Stimulated activated CD8-positive, alpha-beta memory T cell treated with anti-CD3 and anti-CD28 coated beads, Interleukin-7, amount 100 ng/mL, for 1 hour (primary cell): ENCODE measurements around the gene TBCD.
"Not testable (repeated sequence)": the region's sequence is repeated elsewhere in the genome, so short reads cannot be mapped to it uniquely, and the experiment has no call there.

Experiments
- DNase-seq, 2 donors: peaks; one replicate each; pipeline ENCODE4 v3.0.0-alpha.2; 2020; ENCODE audit warnings: low read depth in 2 of 2

The TBCD gene

DNA sequence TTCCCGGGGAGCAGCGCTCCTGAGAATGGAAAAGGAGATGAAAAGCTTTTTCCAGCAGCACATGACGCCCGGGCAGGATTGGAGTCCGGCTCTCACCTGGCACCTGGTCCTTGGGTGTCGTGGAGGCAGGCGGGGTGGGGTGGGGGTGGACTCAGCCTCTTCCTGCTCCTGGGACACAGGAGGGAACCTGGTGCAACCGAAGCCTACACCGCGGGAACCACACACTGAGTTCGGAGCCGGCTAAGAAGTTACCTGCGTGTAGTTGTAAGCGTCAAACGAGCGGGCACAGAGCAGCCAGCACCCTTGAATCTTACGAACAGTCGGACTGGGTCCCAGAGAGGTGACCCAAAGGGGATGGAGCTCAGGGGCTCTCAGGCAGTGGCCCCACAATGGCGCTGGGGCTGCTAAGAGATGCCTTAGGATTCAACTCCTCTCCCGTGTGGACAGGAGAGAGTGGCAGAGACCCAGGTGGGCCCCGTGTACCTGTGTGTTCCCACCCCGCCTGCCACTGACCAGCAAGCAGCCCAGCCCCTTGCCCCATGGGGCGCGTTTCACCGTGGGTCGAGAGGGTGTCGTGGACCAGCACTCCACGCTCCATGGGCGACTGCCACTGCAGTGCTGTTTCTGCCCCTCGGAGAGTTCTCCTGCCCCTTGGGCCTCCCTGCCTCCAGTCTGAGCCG is 221.7 kb downstream of the TBCD start:
- no peak for DNase-seq

DNA sequence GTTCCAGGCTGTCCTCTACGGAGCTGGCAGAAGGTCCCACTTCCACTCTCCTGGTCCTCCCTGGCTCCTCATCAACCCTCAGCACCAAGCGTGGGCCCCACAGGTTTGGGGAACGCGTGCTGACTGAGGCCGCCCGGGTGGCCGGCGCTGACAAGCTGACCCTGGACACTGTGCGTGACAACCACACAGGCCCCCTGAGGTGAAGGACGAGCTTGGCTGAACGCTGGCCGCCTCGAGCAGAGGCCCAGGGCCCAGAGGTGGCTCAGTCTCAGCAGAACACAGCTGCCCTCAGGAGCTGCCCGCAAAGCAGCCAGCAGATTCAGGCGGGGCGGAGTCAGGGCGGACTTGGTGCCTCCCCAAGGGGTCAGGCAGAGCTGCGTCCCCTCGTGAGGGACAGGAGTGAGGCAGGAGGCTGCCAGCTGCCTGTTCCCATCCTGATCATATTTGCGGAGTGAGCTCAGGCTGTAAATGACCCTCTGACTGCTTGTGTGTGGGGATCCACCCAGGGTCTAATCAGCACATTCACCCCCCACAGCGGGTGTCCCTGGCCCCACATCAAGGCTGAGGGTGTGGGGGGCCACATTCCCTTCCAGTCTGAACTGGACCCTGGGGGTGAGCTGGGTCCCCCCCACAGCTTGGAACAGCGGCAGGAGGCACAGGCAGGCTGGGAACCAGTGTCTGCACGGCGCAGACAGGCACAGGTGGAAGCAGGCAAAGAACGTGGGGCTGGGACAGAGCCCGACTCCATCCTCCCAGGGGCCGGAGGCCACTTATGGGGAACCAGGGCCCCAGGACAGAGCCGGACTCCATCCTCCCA is 222.5 kb downstream of the TBCD start:
- DNase-seq = no peak

GRCh38 chr17:82976982-82977488 is 225.2 kb downstream of the TBCD start:
- DNase-seq = no peak

- DNase-seq = no peak
Observed at GRCh38 chr17:82977606-82978005, 225.7 kb downstream of the TBCD start.

- DNase-seq = no peak
Observed at GRCh38 chr17:82978765-82979349, 227.0 kb downstream of the TBCD start.

DNA sequence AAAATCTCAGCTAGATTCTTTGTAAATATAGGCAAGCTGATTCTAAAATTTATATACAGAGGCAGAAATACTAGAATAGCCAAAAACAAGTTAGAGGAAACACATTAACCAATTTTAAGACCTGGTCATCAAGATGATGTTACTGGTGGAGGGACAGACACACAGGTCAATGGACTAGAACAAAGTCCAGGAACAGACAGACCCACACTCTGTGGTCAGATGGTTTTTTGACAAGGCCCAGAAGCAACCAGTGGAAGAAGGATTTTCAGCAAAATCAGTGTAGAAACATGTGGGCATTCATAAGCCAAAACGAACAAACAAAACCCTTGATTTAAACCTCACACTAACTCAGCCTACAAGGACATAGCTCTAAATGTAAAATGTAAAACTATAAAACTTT is 227.9 kb downstream of the TBCD start:
- DNase-seq = no peak

DNA sequence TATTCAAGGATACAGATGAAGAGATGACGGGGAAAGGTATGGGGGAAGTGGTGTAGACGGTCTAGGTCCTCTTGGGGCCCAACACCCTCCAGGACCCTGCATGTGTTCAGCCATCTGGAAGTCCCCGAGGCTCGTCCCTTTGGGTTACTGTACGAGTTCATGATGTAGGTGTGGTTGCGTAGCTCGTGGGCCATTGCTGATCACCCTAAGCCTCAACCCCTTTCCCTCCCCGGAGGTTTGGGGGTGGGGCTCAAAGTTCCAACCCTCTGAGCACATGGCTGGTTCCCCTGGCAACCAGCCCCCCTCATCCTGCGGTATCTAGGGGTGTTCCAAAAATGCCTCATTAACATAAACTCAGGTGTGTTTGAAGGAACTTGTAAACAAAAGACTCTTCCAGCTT is 228.8 kb downstream of the TBCD start:
- DNase-seq = no peak

DNA sequence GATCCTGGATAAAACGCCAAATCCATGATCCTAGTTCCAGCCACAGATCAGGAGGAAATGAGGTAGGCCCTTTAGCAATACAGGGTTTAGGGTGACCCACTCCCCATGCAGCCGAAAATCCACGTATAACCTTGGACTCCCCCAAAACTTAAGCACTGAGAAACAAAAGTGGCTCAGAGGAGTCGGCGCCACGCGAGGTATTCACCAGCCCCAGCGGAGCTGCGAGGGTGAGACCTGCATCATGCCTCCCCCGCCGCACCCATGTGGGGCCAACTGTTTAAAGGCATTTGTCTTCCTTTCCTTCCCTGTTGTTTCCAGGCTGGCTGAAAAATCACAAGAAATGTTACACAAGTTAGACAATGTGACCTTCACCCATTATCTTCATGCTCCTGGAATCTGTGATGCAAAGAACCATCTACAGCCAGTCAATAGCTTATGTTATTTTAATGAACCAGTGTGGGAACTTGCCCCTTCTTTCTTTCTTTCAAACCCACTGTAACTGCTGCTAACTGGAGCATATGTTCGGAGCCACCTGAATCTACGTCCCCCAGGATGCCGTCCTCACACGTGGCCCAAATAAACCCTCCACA is 229.4 kb downstream of the TBCD start:
- DNase-seq = no peak

DNA sequence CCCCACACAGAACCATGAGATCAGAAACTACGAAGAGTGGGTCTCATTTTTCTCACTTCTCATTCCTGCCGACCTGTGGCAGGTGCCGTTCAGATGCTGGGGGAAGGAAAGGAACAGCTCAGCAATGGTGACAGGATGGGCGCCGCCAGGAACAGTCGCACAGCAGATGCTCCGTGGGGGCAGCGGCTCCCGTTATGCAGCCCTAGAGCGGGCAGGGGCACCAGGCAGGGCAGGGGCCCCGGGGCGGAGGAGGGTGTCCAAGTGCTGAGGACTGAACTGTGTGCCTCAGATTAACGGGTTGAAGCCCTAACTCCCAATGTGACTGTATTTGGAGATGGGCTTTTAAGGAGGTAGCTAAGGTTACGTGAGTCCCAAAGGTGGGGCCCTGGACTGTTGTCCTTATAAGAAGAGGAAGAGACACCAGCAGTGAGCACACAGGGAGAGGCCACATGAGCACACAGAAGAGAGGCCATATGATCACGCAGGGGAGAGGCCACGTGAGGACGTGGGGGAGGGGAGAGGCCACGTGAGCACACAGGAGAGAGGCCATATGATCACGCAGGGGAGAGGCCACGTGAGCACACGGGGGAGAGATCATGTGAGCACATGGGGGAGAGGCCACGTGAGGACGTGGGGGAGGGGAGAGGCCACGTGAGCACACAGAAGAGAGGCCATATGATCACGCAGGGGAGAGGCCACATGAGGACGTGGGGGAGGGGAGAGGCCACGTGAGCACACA is 231.8 kb downstream of the TBCD start:
- DNase-seq = no peak

DNA sequence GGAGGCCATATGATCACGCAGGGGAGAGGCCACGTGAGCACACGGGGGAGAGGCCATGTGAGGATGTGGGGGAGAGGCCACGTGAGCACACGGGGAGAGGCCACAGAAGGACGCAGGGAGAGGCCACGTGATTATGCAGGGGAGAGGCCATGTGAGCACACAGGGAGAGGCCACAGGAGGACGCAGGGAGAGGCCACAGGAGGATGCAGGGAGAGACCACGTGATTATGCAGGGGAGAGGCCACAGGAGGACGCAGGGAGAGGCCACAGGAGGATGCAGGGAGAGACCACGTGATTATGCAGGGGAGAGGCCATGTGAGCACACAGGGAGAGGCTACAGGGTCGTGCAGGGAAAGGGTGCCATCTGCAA is 232.4 kb downstream of the TBCD start:
- DNase-seq = not testable (repeated sequence)

- no peak for DNase-seq
Observed at GRCh38 chr17:82984751-82985427, 233.0 kb downstream of the TBCD start.

- no peak for DNase-seq
Observed at GRCh38 chr17:82985428-82985805, 233.6 kb downstream of the TBCD start.

DNA sequence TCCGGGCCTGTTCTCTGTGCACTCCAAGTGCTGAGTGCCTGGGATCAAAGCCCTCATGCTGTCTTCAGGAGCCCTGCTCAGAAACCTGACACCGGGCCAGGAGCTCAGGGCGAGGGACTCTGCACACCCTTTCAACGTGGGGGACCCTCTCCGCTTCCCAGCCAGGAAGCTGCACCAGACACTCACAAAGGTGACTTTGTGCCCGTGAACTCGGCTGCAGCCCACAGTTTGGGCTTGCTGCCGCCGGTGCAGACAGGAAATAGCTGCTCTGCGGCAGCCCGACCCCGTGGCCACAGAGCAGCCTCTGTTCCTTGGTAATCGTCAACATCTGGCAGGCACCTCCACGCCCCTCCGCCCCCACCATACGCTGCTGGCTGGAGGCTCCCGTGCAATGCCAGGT is 234.1 kb downstream of the TBCD start:
- DNase-seq = peak; percentile 30 to 31

GRCh38 chr17:82989051-82989450 is 237.2 kb downstream of the TBCD start:
- DNase-seq = not testable (repeated sequence)

DNA sequence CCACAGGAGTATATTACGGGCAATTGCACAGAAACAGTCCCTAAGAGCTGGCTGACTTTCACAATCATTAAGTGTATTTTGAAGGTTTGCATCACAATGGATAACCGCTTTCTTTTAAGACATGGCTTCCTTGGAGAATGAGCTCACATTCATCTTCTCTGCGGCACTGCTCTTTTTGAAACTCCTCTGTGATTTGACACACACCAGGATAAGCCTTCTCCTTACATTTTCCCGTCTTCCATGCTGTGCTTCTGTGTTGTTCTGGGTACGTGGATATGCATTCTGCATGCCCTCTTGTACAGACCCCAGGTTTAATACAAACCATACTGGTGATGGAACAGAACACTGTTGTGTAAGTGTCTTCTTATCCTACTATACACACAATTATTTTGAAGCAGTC is 238.0 kb downstream of the TBCD start:
- DNase-seq = no peak

DNA sequence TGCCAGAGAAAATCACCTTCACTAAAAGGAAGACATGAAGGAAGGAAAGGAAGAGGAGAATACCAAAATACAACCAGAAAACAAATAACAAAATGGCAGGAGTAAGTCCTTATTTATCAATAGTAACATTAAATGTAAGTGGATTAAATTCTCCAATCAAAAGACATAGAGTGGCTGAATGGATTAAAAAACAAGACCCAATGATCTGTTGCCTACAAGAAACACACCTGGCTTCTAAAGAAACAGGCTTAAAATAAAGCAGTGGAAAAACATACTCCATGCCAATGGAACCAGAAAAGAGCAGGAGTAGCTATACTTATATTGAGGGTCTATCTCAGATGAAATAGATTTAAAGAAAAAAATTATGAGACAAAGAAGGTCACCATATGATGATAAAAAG is 241.1 kb downstream of the TBCD start:
- DNase-seq = no peak
